GM10266 (cell line): Measurements from ENCODE around the gene THUMPD3.

Source experiments
- DNase-seq: peaks from one replicate; pipeline ENCODE4 v3.0.0; 2012; ENCODE audit errors: extremely low spot score
- TF ChIP-seq, protein P1 (sequence below): IDR thresholded peaks from 2 replicates; pipeline ENCODE4 v1.5.1; 2012; ENCODE audit warnings: mild to moderate bottlenecking, low read depth; ENCODE audit not compliant: control insufficient read depth, insufficient read depth; ENCODE audit errors: missing control alignments

The THUMPD3 gene

DNA sequence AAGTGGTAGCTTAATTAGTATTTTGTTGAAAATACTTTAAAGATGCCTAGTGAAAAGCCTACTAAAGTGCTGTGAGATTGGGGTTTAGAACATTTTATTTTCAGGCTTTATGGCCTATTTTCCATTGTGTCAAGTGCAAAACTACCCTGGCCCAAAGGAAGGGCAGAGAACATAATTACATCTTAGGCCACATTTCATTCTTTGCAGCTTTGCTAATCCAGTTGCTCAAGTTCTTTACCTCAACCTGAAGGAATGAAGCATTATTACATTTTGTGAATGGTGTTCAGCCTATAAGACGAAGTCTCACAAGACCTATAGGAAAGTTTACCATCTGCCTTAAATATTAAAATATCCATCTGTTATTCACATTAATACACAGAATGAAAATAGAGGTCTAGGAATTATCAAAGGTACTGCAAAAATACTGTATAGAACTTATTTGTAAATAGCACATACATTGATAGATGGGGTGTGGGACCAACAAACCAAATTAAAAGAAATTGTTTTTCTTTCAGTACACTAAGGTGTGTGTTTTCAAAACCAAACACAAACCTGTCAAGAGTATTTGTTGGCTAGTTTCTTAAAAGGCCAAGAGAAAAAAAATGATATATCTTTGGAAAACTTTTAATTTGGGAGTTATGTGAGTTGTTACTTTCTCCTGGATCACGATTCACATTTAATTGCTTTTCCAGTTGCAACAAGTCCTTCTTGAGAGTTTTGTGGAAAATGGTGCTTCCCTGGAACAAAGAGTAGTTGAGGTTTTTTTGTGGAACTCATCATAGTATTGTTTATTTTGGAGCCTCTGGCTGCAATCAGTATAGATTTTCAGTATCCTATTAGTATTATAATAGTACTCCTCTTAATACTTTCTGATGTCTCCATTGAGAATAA is 22.6 kb downstream of the THUMPD3 start:
- TF ChIP-seq, protein P1, sequence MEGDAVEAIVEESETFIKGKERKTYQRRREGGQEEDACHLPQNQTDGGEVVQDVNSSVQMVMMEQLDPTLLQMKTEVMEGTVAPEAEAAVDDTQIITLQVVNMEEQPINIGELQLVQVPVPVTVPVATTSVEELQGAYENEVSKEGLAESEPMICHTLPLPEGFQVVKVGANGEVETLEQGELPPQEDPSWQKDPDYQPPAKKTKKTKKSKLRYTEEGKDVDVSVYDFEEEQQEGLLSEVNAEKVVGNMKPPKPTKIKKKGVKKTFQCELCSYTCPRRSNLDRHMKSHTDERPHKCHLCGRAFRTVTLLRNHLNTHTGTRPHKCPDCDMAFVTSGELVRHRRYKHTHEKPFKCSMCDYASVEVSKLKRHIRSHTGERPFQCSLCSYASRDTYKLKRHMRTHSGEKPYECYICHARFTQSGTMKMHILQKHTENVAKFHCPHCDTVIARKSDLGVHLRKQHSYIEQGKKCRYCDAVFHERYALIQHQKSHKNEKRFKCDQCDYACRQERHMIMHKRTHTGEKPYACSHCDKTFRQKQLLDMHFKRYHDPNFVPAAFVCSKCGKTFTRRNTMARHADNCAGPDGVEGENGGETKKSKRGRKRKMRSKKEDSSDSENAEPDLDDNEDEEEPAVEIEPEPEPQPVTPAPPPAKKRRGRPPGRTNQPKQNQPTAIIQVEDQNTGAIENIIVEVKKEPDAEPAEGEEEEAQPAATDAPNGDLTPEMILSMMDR: no peak
- DNase-seq: no peak

DNA sequence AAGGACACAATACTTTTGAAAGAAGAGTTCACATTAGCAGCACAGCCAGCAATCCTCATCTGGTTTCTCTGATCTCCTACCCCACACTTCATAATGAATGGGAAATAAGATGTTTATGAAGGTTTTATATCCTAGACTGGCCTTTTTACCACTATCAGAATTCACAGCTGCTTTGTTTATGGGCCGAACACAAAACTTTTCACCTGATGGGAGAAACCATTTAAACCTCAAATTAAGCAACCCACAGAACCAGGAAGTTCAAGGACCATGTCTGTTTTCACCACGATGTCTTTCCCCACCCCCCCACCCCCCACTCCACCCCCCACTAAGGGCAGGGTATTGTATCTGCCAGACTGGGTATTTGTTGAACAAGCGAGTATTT is 23.2 kb downstream of the THUMPD3 start:
- TF ChIP-seq, protein P1: no peak
- no peak for DNase-seq

DNA sequence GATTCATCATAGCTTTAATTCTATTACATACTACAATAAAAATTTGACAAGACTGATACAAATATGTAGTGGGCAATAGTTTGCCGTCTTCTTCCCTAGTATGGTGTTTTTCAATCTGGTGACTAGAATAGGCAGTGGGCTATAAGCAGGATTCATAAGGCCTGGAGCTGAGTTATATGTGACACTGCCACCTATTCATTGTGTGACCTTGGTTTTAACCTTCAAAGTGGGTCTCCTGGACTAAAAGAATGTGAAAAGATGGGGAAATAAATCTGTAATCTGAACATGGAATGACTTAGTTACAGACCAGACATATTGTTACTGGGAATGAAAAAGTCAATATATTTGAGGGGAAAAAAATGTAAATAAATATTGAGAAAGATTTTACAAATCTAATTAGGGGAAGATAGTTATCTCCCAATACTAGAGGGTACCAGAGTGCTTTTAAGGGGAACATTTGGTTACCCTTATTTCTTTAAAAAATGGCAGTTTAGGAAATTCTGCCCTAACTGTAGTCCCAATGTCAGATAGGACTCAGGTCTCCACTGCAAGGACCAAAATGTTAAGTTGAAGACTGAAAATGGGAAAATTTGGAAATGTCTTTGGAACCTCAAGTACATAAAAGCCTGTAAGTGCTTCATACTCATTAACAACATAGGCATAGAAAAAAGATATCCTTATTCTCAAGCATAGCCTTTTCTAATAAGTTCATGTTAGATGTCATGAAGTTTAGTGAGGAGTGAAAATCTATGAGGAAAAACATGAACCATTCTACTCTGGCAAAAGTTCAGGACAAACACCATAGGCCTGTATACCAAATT is 23.9 kb downstream of the THUMPD3 start:
- DNase-seq: no peak
- TF ChIP-seq, protein P1: no peak

DNA sequence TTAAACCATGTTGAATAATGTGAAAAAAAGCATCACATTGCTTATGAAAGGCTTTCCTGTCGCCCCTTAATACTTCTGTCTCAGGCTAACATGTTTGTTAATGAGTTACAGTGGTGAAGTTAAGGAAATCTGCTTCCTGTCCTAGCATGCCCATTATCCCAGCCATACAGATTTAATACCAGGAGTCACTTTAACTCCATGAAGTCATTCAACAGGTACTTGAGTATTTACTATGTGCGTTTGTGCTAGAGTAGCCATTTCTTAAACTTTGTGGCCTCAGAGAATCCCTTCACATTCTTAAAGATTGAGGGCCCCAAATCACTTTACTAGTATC is 24.4 kb downstream of the THUMPD3 start:
- no peak for DNase-seq
- TF ChIP-seq, protein P1: no peak

DNA sequence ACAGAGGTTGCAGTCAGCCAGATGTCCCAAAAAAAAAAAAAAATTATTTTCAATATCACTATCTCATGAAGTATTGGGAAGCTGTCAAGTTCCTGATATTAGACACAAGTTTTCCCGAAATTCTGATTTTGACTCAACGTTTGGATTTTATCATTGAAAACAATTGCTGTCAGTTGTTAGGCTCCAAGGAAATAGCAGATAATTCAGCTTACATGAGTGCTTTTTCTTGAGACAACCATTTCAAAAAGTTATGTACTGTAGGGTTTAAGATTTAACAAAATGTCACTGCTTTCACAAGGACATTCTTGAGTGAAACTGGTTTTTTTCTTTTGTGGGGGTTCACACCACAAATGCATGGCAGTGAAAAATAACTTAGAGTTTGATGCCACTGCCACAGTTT is 25.3 kb downstream of the THUMPD3 start:
- TF ChIP-seq, protein P1: no peak
- DNase-seq: no peak

DNA sequence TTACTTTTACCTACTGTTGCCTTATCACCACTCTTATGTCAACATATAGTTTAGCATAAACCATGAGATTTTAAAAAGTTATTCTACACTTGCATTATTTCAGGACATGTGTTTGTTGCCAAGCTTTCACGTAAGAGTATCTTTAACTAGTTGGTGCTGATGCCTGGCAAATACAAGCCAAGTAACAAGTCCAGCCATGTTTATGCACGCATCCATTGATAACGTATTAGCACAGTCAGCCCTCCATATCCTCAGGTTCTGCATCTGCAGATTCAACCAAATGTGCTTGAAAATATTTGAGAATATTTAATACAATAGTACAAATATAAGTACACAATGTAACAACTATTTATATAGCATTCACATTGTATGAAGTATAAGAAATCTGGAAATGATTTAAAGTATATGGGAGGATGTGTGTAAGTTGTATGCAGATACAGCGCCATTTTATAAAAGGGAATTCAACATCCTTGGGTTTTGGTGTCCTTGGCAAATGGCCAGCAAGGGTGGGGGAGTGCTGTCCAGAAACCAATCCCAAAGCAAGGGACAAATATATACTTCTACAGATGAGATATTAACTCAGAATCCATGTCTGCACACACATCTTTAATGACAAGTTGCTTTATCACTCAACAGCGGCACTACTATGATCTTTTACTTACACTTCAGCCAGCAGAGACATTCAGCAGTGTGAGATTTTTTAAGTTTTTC is 25.9 kb downstream of the THUMPD3 start:
- DNase-seq: no peak
- TF ChIP-seq, protein P1: no peak
